Eye (tissue), 1 donor: ENCODE results near the gene IL17RC.
"Not testable (repeated sequence)": the region's sequence is repeated elsewhere in the genome, so short reads cannot be mapped to it uniquely, and the experiment has no call there.

Experiments used
- DNase-seq: peaks from one replicate; pipeline ENCODE4 v3.0.0-alpha.2; 2015

The IL17RC gene, protein sequence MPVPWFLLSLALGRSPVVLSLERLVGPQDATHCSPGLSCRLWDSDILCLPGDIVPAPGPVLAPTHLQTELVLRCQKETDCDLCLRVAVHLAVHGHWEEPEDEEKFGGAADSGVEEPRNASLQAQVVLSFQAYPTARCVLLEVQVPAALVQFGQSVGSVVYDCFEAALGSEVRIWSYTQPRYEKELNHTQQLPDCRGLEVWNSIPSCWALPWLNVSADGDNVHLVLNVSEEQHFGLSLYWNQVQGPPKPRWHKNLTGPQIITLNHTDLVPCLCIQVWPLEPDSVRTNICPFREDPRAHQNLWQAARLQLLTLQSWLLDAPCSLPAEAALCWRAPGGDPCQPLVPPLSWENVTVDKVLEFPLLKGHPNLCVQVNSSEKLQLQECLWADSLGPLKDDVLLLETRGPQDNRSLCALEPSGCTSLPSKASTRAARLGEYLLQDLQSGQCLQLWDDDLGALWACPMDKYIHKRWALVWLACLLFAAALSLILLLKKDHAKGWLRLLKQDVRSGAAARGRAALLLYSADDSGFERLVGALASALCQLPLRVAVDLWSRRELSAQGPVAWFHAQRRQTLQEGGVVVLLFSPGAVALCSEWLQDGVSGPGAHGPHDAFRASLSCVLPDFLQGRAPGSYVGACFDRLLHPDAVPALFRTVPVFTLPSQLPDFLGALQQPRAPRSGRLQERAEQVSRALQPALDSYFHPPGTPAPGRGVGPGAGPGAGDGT

GRCh38 chr3:9916734-9917680, at the start of gene IL17RC:
TSS of gene IL17RC (plus strand) at chr3:9917098. CDS start at chr3:9917316, 218 bp downstream.
- peak; percentile 86 for DNase-seq

DNA sequence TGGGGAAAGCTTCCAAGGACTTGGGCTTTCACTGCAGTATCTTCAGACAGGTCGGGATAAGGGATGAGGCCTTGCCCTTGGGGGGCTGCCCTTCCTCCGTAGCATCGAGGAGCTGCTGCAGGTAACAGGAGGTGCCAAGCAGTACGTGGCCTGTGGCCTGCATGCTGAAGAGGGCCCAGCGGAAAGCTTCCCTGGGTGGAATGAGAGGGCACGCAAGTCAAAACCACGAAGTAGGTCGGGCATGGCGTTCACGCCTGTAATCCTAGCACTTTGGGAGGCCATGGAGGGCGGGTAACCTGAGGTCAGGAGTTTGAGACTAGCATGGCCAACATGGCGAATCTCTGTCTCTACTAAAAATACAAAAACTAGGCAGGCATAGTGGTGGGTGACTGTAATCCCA, 49.8 kb upstream of the IL17RC start:
- no peak for DNase-seq

DNA sequence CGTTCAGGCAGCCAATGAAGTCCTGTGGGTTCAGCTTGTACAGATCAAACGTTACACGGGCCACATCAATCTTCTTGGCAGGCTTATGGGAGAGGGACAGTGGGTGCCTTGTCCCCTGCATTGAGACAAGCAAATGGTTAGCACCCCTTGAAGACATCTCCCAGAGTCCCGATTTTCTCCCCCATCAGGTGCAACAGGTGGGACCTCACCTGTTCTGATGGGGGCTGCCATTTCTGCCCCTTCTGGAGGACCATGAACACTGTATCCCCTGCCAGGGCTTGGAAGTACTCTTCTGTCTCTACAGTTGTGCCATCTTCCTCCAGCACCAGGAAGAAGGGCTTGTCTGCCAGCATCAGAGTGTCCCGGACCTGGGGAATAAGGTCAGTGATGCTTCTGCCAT, 46.9 kb upstream of the IL17RC start:
- no peak for DNase-seq

- DNase-seq = no peak
Observed at GRCh38 chr3:9870978-9871377, 45.9 kb upstream of the IL17RC start.

DNA sequence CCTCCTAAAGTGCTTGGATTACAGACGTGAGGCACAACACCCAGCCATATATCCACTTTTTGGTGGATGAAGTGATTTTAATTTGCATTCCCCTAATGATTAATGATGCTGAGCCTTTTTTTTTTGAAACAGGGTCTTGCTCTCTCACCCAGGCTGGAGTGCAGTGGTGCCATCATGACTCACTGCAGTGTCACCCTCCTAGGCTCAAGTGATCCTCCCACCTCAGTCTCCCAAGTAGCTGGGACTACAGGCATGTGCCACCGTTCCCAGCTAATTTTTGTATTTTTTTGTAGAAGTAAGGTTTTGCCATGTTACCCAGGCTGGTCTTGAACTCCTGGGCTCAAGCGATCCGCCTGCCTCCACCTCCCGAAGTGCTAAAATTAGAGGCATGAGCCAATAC, 44.8 kb upstream of the IL17RC start:
- not testable (repeated sequence) for DNase-seq

- no peak for DNase-seq
Observed at GRCh38 chr3:9875448-9875847, 41.5 kb upstream of the IL17RC start.

DNA sequence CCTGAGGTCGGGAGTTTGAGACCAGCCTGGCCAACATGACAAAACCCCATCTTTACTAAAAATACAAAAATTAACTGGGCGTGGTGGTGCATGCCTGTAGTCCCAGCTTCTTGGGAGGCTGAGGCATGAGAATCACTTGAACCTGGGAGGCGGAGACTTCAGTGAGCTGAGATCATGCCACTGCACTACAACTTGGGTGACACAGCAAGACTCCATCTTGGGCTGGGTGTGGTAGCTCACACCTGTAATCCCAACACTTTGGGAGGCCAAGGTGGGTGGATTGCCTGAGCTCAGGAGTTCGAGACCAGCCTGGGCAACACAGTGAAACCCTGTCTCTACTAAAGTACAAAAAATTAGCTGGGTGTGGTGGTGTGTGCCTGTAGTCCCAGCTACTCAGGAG, 40.6 kb upstream of the IL17RC start:
- not testable (repeated sequence) for DNase-seq

DNA sequence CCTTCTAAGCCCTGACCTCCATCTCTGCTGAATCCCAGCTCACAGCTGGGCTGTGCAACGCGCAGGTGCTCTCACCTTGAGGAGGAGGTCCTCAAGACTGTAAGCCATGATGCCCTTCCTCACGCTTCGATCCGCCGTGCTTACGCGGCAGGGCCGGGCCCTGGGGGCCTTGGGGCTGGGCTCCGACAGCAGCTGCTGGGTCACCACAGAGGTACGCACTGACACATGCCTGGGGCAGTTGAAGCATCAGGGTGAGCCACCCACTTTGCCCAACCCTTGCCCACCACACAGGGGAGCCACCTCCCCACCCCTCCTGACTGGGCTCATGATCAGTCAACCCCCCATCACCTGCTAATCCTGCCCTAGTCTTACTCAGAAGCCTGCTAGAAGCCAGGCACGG, 39.9 kb upstream of the IL17RC start:
- no peak for DNase-seq

DNA sequence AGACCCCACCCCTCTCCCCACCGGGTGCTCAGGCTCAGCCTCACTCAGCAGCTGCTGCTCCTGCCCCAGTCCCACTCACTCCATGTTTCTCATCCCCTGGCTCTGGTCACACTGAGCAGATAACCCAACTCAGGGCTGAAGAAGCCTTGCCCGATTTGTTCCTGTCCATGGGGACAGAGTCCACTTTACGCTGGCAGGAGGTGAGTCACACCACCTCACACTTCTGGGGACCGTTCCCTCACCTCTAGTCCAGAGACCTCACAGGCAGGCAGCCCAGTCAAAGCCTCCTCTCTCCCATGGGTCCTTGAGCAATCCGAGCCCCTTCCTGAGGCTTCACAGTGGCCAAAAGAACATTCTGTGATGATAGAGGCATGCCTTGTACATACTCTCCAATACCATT, 38.2 kb upstream of the IL17RC start:
- no peak for DNase-seq

DNA sequence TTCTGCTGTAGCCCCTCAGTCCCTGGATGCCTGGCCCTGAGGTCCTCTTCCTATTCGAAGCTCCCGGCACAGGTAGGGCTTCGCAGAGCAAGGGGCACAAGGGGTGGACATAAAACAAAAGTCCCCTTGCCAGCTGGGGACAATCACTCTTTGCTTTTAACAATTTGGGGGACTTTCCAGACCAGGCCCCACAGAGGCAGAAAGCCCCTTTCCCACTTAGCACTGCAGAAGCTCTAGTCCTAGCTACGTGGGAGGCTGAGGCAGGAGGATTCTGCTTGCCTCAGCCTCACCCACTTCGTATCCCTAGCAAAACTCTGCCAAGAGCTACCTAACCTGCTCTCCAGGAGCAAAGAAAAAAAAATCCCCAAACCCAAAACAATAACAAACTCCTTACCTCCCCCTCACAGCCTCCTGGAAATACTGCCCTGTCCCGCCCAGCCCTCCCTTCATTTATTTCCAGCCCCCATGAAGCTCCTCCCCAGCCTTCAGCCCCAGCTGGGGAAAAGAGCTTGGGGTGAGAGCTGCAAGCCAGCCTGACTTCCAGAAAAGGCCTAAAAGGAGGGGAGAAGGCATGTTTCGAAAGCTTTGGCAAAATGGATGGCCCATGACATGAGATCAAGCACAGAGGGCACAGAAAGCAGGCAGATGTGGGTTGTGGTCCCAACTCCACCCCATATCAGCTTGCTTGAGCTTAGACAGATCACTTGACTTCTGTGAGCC, 36.9 kb upstream of the IL17RC start, which contains the start of gene CIDEC:
Gene CIDEC (minus strand): TSS at position 424 of the 720 bp plus-strand sequence. CDS start 1,767 bp downstream, outside the sequence.
- DNase-seq = no peak

- no peak for DNase-seq
Observed at GRCh38 chr3:9881441-9881840, 35.5 kb upstream of the IL17RC start.

- DNase-seq = no peak
Observed at GRCh38 chr3:9883706-9884554, 33.0 kb upstream of the IL17RC start.

- no peak for DNase-seq
Observed at GRCh38 chr3:9884555-9885165, 32.2 kb upstream of the IL17RC start.

DNA sequence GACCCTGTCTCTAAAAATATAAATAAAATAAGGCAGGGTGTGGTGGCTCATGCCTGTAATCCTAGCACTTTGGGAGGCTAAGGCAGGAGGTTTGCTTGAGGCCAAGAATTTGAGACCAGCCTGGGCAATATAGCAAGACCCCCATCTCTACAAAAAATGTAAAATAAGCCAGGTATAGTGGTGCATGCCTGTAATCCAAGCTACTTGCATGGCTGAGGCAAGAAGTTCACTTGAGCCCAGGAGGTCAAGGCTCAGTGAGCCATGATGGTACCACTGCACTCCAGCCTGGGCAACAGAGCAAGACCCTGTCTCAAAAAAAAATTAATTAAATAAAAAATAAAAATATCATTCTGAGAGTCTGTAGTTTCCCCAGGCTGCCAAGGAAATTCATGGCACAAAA, 30.6 kb upstream of the IL17RC start:
- no peak for DNase-seq

DNA sequence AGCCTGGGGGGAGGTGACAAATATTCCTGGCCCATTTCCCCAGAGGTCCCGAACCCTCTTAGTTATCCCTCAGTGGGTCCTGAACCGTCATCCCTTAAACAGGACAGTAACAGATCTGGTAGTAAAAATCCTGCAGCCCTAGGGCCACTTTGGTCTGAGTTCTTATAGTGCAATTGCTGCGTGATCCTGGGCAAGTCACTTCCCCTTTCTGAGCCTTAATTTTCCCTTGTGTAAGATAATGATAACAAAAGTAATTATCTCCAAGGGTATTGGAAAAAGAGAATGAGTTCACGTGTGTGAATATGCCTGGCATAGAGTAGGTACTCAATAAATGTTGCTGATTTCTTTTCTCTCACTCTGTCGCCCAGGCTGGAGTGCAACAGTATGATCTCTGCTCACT, 29.4 kb upstream of the IL17RC start:
- no peak for DNase-seq

- no peak for DNase-seq
Observed at GRCh38 chr3:9888540-9888939, 28.4 kb upstream of the IL17RC start.

DNA sequence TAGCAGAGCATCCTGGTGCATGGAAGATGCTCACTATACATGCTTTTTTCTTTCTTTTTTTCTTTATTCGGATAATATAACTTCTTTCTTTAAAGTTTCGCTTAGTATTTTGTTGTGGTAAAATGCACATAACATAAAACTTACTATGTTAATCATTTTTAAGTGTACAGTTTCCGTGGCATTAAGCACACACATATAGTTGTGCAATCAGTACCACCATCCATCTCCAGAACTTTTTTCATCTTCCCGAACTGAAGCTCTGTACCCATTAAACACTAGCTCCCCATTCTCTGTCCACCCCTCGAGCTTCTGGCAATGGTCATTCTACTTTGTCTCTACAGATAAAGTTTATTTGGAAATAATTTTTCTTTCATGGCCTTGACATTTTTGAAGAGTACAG, 27.5 kb upstream of the IL17RC start:
- DNase-seq = no peak

DNA sequence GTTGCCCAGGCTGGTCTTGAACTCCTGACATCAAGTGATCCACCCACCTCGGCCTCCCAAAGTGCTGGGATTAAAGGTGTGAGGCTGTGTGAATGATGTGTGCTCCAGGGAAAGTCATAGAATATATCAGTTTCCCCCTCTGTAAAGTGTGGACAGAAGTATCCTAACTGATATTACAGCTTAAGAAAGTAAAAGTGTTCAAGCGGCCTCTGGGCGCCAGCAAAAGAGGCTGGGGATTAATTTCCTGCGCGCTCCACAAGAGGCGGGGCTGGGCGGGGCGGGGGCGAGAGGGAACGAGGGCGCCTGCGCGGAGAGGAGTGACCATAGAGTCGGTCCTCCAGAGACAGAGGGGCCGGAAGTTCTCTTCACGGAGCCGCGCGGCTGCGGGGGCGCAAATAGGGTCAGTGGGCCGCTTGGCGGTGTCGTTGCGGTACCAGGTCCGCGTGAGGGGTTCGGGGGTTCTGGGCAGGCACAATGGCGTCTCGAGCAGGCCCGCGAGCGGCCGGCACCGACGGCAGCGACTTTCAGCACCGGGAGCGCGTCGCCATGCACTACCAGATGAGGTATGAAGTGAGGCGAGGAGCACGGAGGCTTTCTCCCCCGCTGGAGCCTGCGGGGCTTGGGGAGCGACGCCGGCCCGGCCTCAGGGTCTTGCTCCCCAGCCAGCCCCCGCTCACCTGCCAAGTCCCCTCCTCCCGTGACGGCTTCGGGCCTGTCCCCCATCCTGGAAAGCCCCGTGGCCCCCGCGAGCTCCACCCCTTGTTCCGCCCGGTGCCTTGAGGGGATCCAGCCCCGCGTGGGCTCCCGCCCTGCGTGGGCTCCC, 26.4 kb upstream of the IL17RC start, which contains the start of gene JAGN1:
Gene JAGN1 (plus strand): TSS at position 362 of the 823 bp plus-strand sequence. CDS start 113 bp downstream, at position 475.
- peak; percentile 97 for DNase-seq

DNA sequence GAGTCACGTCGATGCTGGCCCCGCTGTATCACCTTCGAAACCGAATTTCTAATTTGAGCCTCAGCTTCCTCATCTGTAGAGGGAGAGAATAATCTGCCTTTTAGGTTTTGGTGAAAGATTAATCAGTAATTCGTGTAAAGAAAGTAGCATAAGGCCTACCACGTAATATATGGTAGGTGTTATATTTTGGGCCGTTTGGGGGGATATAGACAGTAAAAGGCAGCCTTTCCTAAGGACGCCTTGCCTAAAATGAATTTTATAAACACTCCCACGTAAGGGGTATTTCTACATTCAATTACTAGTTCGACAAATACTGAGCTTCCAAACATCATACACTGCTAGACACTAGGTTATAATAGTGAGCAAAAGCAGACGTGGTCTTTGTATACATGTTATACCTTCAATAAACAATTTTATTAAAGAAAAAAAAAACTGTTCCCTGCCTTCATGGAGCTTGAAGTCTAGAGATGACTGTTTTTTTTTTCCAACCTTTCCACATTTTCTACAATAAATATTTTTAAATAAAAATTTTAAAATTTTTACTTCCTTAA, 25.8 kb upstream of the IL17RC start:
- DNase-seq = no peak
